Measurements from ENCODE around the gene DDX59. TPM values are rescaled to one million over a fixed set of nuclear protein-coding genes. Genes with fewer than 3 reads are reported as not detected.

Gene DDX59
- total and polyA plus RNA-seq, 10 of the 15 experiments (the other 5 are each of a cell fraction or from before 2014, with no cell fraction given): 17.3 to 42.1 (median 23.6) TPM

- TF ChIP-seq ZBTB40 (IDR thresholded peaks at IDR 0.05; ENCODE audit: borderline replicate concordance) (no peak), NRF1 (conservative IDR thresholded peaks at IDR 0.05; ENCODE audit: low read depth, low read length) (no peak), ZNF592 (IDR thresholded peaks at IDR 0.05) (no peak), RB1 (IDR thresholded peaks at IDR 0.05; ENCODE audit: borderline replicate concordance) (no peak), SKIL (IDR thresholded peaks at IDR 0.05; ENCODE audit: low read depth, poor library complexity, severe bottlenecking) (no peak), TBL1XR1 (IDR thresholded peaks at IDR 0.05; ENCODE audit: low read depth, low read length) (no peak), HCFC1 (IDR thresholded peaks at IDR 0.05; ENCODE audit: low read length) (no peak), SIX5 (IDR thresholded peaks at IDR 0.05; ENCODE audit: low read depth, low read length, severe bottlenecking) (no peak), SP1 (IDR thresholded peaks at IDR 0.05; ENCODE audit: low read depth, low read length) (no peak), PAX5 (IDR thresholded peaks at IDR 0.05; ENCODE audit: borderline replicate concordance, low read depth, low read length) (no peak), IKZF2 (IDR thresholded peaks at IDR 0.05) (no peak), RAD21 (IDR thresholded peaks at IDR 0.05; ENCODE audit: insufficient read depth, low read depth, low read length) (no peak)
- TF ChIP-seq, protein P1, sequence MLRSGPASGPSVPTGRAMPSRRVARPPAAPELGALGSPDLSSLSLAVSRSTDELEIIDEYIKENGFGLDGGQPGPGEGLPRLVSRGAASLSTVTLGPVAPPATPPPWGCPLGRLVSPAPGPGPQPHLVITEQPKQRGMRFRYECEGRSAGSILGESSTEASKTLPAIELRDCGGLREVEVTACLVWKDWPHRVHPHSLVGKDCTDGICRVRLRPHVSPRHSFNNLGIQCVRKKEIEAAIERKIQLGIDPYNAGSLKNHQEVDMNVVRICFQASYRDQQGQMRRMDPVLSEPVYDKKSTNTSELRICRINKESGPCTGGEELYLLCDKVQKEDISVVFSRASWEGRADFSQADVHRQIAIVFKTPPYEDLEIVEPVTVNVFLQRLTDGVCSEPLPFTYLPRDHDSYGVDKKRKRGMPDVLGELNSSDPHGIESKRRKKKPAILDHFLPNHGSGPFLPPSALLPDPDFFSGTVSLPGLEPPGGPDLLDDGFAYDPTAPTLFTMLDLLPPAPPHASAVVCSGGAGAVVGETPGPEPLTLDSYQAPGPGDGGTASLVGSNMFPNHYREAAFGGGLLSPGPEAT (IDR thresholded peaks at IDR 0.05; ENCODE audit: low read depth): no peak
Measured at GRCh38 chr1:200708161-200708560, 38.5 kb upstream of the DDX59 start (continued).

Measured in GM12878 (cell line).